Cardiac septum (tissue), 1 donor: ENCODE data around the gene UGT1A3. TPM values are rescaled to one million over a fixed set of nuclear protein-coding genes. Genes with fewer than 3 reads are reported as not detected.

Experiments
- DNase-seq: peaks from one replicate; pipeline ENCODE4 v3.0.0-alpha.2; 2020; ENCODE audit warnings: low spot score
- intact Hi-C: fragments of 100-400 bp; cut with DNase I; formaldehyde crosslinking; loops from one replicate; pipeline ENCODE4 v1.14.0; 2022
- total RNA-seq: library from RNA; stranded (reverse); fragmentation: NEBNext Ultra II Directional; extraction: Animal tissue kit (Norgen Biotek cat#: 25700); gene quantifications from one replicate; pipeline ENCODE4 v1.2.1, GENCODE V29; 2021
- donor health status: DM: no; HTN: no; CAD: no.

UGT1A3 gene
- total RNA-seq, 1 donor from 2014 or later = not detected

DNA sequence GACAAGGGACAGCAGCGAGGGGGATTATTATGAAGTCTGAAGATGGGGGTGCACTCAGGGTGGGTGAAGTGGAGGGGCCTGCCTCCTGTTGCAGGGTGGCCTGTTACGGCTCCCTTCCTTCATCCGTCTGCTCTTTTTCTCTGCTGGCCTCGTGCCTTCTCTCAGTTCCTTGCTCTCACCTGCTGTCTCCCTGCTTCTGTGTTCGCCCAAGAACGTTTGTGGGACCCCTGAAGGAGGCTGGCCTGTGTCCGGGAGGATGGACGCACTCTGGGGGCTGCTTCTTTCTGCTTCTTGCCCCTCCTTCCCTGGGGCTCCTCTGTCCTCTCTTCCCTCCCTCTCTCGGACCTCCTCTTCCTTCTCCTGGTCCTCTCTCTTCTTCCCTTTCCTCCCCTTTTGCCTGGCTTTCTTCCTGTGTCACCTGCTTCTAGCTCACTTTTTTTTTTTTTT lies 63.1 kb downstream of the UGT1A3 start:
- no peak for DNase-seq
- intact Hi-C loops = no loop called here

DNA sequence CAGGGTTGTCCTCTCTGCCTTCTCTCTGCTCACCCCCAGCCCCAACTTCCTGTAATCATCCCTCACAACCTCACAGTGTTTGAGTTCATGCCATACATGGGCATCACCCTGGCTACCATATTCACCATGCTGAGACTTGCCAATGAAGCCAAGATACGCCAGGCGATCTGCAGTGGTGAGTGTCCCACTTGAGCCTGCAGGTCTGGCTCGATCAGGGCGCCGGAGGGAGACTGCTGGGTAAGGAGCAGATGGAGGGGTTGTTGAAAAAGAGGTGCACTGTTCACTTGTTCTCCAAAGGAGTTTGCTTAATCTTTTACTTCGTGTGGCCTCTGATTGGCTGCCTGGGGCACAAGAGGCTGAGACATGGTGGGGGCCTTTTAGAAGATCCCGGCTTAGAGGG lies 63.9 kb downstream of the UGT1A3 start:
- intact Hi-C loops = no loop called here

DNA sequence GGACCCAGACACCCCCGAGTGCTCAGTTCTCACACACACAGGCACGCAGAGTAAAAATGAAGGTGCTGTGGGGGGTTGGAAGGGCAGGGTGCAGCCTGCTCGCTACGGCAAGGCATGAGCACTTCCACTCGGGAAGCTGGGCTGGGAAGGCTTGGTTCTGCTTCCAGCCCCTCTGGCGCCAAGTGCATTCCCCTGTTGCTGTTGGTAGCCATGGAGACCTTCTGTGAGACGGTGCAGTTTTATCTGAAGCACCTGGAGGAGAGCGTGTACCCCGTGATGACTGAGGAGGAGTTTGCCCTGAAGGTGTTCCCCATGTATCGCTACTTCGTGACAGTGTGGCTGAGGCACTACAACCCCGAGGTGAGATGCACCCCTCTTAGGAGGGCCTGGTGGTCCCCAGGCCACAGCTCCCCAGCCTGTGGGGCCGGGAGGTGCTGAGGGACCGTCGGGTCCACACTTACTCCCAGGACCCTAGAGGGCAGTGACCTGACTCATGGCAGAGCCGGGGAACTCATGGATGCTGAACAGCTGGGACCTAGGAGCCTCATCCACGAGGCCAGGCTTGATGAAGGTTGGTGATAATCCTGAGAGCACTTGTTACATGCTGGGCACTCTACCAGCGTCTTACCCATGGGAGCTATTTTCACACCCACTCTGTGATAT lies 64.8 kb downstream of the UGT1A3 start:
- intact Hi-C loops = no loop called here

More for the DNA sequence above, 63.9 kb downstream of the UGT1A3 start:
- no peak for DNase-seq

DNA sequence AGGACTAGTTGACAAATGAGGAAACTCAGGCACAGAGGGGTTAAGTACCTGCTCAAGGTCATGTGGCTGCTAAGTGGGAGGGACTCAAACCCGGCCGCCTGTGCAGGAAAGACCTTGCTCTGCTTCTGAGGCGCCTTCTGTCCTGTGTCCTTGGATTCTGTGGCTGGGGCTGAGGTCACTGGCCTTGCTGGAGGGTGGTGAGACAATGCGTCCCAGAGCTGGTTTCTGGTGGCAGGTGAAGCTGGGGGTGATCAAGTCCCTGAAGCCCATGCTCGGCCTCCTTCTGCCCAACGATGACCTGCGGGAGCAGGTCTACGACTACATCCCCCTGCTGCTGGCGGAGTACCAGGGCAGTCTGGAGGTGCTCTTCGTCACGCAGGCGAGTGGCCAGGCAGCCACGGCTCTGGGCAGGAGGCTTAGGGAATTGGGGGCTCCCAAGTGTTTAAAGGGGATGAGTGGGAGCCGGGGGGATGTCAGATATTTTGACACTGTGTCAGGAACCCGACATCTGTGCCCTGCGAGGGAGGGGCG lies 65.4 kb downstream of the UGT1A3 start:
- intact Hi-C loops = no loop called here
- no peak for DNase-seq

More for the DNA sequence above, 64.8 kb downstream of the UGT1A3 start:
- no peak for DNase-seq

DNA sequence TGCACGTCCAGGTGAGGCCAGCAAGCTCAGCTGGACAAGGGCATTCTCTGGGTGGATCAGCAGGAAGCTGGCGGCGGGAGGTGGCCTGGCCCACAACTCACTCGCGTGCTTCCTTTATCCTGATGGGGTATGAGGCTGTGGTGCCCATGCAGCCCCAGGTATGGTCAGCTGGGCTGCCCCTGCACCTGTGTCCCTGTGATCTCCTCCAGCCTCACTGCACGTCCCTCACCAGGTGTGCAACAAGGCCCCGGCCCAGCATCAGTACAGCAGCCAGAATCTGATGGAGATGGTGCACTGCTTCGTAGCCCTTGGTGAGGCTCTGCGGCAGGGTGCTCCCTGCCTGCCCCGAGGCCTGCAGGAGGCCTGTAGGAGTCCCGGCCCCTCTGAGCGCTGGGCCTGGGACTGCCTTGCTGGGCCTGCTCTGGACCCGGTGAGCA lies 66.9 kb downstream of the UGT1A3 start:
- intact Hi-C loops = no loop called here
- DNase-seq = no peak

DNA sequence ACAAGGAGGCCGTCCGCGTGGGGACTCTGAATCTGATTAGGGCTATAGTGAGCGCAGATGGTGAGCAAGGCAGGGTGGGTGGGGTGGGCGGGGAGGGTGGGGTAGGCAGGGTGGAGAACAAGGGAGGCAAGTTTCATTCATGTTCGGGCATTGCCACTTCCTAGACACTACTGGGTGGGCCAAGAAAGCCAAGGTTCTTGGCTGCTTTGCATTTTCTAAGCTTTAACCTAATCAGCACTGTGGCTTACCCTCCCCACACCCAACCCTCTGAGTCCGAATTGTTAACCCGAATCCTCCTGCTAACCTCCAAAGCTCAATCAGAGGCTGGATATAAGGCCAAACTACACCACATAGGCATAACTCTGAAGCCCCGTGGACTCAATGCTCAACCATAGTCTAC lies 67.4 kb downstream of the UGT1A3 start:
- DNase-seq = no peak
- intact Hi-C loops = no loop called here

DNA sequence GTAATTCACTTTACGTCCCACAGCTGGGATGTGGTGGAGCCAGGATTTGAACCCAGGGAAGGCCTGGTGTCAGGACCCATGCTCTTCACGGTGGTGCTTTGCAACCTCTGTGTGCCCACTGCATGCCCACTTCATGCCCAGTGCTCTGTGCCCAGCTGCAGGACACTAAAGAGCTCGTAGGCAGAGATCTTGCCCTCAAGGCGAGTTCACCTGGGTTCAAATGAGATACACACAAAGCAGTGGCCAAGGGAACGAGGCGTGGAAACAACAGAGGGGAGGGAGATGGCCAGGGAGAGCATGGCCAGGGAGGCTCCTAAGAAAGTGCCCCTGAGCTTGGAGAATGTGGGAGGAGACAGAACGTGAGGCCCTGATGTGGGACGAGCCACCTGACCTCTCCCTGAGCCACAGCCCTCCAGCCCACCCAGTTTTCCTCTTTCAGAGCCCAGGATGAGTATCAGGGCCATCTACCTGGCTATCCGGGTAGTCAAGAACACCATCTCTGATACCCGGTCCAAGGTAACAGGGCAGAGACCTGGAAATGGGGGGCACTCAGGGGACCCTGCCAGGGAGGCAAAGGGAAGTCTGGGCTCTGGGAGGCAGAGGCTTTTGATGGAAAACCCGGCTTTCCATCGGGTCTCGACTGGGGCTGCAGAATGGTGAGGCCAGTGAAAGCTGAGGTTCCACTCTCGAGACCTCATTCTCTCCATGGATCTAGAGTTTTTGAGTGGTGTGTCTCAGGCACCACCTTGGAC lies 69.7 kb downstream of the UGT1A3 start:
- intact Hi-C loops = no loop called here

DNA sequence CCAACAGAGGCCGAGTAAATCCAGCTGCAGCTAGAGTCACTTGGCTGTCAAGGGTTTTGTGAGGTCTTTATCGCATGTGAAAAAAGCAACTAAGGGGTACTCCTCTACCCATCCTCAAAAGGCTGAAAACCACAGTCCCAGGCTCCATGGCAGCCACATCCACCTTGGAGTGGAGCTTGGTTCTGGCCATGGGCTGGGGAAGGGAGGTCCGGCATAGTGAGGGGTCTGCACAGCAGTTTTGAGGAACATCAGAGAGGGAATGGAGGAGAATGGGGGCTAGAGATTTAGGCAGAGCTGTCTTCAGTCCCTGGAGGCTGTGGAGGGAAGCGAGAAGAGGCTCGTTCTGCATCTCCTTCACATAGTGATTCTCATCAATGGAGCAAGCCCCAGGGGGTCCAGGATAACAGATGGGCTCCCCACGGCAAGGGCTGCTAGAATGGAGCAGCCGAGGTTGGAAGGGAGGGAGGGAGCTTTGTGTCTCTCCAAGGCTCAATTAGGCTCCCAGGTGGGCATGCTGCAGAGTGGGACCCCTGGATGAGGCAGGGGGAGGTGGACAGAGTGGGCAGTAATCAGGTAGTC lies 70.3 kb downstream of the UGT1A3 start:
- no peak for DNase-seq
- intact Hi-C loops = no loop called here

More for the DNA sequence above, 69.7 kb downstream of the UGT1A3 start:
- DNase-seq = no peak

DNA sequence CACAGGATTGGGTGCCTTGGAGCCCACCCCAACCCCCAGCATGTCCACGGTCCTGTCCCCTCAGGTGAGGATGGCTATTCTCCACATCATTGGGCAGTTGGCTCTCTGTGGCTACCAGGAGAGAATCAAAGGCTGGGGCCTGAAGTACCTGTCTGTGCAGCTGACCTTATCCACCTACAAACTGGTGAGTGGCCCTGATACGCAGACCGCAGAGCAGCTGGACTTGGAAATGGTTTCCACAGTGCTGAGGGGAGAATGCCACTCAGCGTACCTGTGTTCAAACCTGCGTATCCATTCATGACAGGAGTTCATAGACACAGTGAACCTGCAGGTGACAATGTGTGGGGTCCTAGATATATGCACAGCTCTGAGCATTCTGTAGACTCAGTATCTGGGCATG lies 70.9 kb downstream of the UGT1A3 start:
- DNase-seq = no peak
- intact Hi-C loops = no loop called here

DNA sequence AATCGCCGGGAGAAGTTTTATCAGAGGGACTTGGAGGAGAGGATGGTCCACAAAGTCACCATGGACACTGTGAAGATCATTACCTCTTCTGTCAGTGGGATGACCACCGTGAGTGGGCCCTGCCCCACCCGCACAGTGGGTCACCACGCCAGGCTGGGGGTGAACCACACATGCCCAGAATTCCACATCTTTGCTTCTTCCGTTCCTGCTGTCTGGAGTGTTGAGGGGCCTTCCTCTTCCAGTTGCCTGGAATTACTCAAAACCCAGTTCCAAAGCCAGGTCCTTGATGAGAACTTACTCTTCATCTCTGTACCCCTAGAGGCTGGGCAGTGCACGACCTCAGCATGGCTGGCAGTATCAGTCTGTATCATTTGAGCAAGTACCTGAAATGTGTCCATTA lies 71.4 kb downstream of the UGT1A3 start:
- intact Hi-C loops = no loop called here
- no peak for DNase-seq

DNA sequence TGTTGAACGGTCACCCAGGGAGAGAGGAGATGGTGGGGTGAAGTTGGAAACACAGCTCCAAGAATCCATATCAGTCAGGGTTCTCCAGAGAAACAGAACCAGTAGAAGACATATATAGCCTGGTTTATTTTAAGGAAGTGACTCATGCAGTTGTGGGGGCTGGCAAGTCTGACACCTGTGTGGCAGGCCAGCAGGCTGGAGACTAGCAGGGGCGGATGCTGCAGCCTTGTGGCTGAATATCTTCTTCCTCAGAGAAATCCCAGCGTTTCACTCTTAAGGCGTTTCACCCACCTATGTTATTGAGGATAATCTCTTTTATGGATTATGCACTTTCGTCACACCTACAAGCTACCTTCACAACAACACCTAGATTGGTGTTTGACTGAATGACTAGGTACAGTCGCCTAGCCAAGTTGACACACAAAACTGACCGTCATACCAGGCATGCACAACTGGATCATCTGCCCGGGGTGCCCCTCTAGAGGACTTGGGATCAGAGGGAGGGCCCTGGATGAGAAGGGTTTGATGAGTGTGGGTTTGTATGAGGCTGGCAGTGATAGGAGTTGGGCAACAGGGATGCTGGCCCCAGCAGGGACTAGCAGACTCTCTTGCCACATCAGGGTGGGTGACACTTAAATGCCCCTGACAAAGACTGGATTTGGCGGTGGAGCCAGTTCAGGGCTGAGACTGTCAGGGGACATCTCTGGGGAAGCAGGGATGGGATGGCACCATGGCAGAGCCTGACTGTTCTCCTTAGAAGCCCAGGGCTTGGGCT lies 72.7 kb downstream of the UGT1A3 start:
- intact Hi-C loops = no loop called here
- no peak for DNase-seq

DNA sequence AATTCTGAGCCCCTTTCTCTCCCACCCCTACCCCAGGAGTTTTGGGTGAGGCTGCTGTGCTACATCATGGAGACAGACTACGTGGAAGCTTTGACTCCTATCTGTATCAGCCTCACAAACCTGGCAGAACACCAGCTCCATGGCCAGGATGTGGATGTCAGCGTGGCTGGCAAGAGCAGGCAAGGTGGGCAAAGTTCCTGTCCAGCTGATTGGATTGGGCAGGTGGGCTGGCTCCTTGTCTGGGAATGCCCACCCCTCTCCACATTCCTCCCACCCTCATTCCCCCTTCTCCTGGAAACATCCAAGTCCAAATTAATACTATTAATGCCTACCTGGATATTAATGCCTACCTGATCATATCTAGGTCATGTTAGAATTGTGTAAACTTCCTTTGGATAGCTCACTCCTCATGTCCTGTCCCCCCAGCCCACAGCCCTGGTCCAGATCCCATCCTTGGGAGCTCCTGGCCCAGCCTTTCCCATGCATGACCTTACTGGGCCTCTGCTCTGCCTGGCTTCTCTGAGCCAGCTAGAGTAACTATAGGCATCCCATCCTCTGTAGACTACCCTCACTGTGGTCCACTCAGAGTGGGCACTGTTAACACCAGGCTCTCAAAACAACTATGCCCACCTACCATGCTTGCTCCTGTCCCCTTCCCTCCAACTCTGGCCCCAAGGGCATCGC lies 73.4 kb downstream of the UGT1A3 start:
- no peak for DNase-seq
- intact Hi-C loops = no loop called here

DNA sequence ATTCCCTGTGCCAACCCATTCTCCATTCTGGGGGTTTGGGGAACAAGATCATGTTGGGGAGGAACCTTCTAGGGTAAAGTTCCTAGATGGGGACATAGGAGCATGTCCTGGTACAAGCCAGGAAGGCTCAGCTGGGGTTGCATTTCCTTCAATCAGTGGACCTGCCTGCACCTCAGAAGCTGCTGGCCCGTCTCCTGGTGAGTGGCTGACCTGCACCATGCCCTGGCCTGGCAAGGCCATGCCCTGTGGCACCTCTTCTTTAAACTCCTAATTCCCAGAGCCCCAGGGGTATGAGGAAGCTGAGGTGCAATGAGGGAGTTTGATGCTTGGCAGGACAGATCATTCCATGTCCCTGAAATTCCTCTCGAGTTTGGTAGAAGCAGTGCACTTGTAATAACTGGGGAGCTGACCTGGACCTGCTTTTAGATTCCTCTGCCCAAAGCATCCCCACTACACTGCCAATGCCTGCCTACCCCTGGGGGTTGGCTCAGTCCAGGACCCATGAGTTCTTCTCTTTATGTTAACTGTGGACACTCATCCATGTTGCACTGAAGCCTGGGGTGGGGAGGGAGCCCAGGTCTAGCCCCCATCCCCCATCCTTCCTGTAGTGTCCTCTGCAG lies 74.6 kb downstream of the UGT1A3 start:
- intact Hi-C loops = no loop called here
- DNase-seq = no peak

DNA sequence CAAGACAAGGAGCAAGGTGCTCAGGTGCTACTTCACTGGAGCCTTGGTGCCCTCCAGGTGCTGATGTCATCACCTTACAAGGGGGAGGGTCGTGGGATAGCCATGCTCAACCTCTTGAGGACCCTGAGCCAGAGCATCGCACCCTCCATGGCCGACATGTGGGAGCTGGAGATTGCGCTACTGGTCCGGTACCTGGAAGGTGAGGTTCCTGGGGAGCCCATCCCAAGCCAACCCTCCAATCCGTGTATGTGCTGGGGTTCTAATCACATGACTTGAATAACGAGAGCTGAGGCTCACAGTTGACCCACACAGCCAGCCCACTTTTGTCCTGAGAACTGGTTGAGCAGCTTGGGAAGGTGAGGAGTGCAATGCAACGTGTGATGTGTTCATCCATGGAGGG lies 75.2 kb downstream of the UGT1A3 start:
- intact Hi-C loops = no loop called here
- no peak for DNase-seq

DNA sequence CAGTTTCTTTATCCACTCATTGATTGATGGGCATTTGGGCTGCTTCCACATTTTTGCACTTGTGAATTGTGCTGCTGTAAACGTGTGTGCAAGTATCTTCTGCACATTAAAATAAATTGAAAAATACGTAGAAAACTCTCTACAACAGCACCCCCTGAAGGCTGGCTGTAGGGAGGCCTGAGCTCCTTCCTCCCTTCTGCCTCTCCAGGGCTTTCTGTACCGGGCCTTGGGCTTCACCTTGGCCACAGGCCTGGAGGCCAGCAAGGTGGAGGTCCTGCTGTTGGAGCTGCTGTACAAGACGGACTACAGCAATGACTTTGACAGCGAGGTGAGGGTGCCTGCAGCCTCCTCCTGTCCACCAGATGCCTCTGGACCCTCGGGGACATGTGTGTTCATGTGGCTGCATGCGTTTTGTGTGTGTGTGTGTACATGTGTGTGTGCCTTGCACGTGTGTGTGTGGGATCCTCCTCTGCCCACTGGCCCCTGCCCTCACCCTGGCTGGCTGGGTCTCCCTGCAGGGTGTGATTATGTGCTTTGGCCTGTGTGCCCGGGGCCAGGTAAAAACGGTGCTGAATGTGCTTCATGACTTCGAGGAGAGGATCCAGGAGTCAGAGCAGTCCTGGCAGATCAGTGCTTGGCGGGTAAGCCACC lies 78.5 kb downstream of the UGT1A3 start:
- intact Hi-C loops = no loop called here

DNA sequence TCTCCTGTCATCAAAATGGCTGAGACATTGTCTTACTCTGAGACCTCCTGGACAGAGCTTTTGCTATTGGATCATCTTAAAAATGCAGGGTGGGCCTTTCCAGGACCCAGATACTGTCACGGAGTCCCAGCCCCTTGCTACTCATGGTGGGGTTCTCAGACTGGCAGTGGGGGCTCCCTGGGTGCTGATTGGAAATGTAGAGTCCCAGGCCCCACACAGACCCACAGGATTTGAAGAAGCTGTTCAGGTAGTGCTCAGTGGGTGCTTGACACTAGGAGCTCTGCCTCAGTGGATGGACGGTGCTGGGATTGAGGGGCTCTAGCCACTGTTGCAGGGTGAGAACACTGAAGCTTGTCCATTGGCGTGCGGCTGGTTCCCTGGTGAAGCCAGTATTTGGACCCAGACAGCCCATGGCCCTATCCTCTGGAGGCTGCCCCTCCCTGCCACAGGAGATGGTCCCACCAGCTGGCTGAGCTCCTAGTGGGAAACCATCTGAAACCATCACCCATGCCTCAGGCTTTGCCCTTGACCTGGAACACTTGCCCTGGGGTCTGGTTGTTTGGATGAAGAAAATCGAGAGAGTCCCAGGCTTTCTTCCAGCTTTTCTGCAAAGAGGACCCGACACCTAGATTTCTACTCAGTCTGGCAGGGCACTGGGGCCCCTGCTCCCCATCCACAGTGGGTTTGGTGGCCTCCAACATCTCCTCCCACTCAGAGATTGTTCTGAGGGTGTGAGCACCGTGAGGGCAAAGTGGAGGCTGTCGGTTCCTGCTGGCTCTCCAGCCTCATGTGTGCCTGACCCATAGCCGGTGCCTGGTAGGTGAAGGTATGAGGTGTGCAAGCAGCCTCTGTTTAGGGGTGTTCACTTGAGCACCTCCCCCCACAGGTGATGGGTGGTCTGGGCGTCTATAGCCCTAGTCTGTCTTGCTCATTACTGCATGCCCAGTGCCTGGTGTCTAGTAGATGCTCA lies 79.4 kb downstream of the UGT1A3 start:
- intact Hi-C loops = no loop called here
- DNase-seq = no peak

More for the DNA sequence above, 78.5 kb downstream of the UGT1A3 start:
- DNase-seq = no peak

DNA sequence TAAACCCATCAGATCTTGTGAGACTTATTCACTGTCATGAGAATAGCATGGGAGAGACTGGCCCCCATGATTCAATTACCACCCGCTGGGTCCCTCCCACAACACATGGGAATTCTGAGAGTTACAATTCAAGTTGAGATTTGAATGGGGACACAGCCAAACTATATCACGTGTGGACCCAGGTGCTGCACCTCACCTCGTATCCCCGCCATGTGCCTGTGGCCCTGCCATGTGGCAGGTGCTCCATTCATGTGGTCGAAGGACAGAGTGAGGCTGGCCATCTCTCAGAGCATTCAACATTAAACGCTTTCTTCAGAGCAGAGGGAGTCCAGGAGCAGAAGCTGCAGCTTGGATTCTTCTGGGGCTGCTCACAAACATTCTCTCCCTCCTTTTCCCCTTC lies 81.5 kb downstream of the UGT1A3 start:
- intact Hi-C loops = no loop called here
- no peak for DNase-seq
